OCI-LY7 (cell line): ENCODE data around the gene UBE2K.

Experiments used
- EZH2phosphoT487 ChIP-seq: fragments of 200-600 bp; sonication (generic); IDR thresholded peaks from 2 replicates; pipeline ENCODE4 v1.6.1; 2018; ENCODE audit warnings: low read depth, borderline replicate concordance, mild to moderate bottlenecking, mixed run types, antibody characterized with exemption, low read length, moderate library complexity, mixed read lengths
- TF ChIP-seq, protein P1 (sequence below): fragments of 200-600 bp; sonication (generic); conservative IDR thresholded peaks from 2 replicates; pipeline ENCODE4 v1.5.1; 2014; ENCODE audit warnings: mild to moderate bottlenecking, antibody characterized with exemption, low read length, moderate library complexity, mixed read lengths

DNA sequence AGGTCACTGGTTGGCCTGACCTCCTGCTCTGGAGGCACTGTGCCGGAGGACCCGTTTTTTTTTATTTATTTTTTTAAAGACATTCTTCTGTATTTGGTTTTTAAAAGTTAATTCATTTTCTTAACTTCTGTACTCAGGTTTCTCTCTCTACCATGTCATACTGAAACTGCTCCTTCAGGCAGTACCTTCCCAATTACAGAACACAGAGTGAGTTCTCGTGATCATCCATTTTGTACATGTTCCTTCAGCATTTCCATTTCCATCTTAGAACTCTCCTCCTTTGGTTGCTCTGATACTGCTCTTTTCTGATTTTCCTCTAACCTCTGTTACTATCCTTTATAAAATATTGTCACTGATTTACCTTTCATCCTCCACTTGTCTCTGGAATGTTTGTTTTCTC, 17.9 kb downstream of the UBE2K start:
- TF ChIP-seq, protein P1, sequence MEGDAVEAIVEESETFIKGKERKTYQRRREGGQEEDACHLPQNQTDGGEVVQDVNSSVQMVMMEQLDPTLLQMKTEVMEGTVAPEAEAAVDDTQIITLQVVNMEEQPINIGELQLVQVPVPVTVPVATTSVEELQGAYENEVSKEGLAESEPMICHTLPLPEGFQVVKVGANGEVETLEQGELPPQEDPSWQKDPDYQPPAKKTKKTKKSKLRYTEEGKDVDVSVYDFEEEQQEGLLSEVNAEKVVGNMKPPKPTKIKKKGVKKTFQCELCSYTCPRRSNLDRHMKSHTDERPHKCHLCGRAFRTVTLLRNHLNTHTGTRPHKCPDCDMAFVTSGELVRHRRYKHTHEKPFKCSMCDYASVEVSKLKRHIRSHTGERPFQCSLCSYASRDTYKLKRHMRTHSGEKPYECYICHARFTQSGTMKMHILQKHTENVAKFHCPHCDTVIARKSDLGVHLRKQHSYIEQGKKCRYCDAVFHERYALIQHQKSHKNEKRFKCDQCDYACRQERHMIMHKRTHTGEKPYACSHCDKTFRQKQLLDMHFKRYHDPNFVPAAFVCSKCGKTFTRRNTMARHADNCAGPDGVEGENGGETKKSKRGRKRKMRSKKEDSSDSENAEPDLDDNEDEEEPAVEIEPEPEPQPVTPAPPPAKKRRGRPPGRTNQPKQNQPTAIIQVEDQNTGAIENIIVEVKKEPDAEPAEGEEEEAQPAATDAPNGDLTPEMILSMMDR, result no peak
- no peak for TF ChIP-seq EZH2phosphoT487
